ENCODE data around the gene RSRC1. TPM values are rescaled to one million over a fixed set of nuclear protein-coding genes. Genes with fewer than 3 reads are reported as not detected.
"Not testable (repeated sequence)": the region's sequence is repeated elsewhere in the genome, so short reads cannot be mapped to it uniquely, and the experiment has no call there.

Gene RSRC1
- total RNA-seq, 2 donors from 2014 or later: 38.7 to 49.6 TPM

GRCh38 chr3:158405507-158405906 is 295.6 kb downstream of the RSRC1 start:
- H3K9me3 Mint-ChIP-seq: no peaks in the 10 kb centered on the region

DNA sequence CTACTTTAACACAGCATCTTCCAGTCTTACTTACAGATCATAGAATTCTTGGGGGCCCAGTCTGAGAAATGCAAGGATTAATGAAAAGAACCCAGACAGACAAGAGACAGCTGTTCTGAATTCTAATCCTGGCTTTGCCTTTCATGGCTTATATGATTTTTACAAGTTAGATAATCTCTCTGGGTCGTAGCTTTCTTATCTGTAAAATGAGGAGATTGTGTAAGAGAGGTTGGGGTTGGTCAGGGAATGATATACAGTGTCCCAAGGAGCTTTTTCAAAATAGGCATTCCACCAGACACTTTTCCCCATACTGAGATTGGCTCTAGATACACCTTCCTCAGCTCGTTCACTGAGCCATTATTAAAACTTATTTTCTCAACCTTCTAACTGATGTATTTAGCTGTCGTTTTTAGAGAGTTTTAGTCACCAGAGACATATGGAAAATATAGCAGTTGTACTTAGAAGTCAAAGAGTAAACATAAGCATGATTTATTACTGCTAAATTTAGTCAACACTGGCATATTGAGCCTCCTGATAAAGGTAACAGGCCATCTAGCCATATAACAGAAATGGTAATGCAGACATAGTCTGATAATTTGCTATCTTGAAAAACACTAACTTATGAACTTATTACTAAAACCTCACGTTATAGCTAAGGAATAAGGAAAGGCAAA is 298.1 kb downstream of the RSRC1 start:
- no peak overlapping the region for H3K27ac Mint-ChIP-seq
- no peaks in the 10 kb centered on the region for H3K9me3 Mint-ChIP-seq
- ATAC-seq (no peak), DNase-seq (ENCODE audit: low spot score) (no peak)
- no peaks in the 10 kb centered on the region for H3K4me1 Mint-ChIP-seq (ENCODE audit: low read depth in 2 of 2)
- no peaks in the 10 kb centered on the region for H3K27me3 Mint-ChIP-seq
- peaks cover 3% of the 10 kb centered on the region for H3K36me3 Mint-ChIP-seq
- H3K4me3 Mint-ChIP-seq: no peak overlapping the region

More at GRCh38 chr3:158405507-158405906, 295.6 kb downstream of the RSRC1 start:
- Mint-ChIP-seq H3K27me3 (no peaks in the 10 kb centered on the region), H3K4me3 (no peak overlapping the region), H3K27ac (no peak overlapping the region), H3K4me1 (ENCODE audit: low read depth in 2 of 2) (no peaks in the 10 kb centered on the region), H3K36me3 (no peaks in the 10 kb centered on the region)
- ATAC-seq (no peak), DNase-seq (ENCODE audit: low spot score) (no peak)

DNA sequence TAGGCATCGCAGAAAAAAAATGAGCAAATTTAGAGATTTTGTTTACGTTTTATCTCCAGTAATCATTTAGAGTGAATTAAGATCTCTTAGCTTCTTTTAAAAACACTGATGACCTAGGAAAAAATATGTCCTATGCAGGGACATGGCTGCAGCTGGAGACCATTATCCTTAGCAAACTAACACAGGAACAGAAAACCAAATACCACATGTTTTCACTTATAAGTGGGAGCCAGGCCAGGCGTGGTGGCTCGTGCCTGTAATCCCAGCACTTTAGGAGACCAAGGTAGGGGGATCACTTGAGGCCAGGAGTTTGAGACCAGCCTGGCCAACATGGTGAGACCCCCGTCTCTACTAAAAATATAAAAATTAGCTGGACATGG is 298.6 kb downstream of the RSRC1 start:
- H3K27ac Mint-ChIP-seq; H3K36me3 Mint-ChIP-seq; H3K9me3 Mint-ChIP-seq; H3K4me1 Mint-ChIP-seq (ENCODE audit: low read depth in 2 of 2); DNase-seq (ENCODE audit: low spot score); H3K27me3 Mint-ChIP-seq; H3K4me3 Mint-ChIP-seq; ATAC-seq: not testable (repeated sequence)

- ATAC-seq: no peak
Observed at GRCh38 chr3:158418035-158418434, 308.1 kb downstream of the RSRC1 start.

DNA sequence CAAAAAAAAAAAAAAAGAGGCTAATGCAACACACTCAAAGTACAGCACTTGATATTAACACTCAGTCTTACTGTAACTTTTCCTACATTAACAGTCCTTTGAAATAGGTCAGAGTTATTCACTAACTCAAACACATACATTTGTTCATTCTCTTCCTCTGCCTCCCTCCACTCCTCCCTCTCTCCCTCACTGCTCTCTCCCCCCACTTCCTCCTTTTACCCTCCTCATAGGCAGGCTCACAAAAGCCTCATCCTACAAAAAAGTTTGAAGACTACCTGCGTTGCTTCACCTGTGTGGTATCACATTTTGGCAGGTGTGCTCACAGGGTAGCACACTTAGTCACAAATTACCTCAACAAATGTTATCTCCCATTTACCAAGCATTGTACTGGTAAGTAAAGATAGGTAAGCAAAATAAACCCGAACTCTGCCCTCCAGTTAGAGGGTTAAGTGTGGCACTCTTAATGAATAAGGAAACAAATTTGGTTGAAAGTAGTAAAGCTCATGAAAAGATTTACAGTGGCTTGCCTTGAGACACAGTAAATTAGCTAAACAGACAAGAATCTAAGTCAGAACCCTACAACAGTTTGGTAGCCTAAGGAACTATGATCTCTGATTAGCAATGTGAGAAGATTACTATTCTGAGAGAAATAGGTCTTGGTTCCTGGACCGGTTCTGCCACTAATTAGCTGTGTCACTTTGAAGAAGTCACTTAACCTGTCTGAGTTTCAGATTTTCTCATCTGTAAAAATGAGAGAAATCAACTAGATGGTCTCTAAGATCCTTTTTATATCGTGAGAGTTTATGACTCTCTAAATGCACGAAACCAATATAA is 310.1 kb downstream of the RSRC1 start:
- peaks cover 6% of the 10 kb centered on the region for H3K9me3 Mint-ChIP-seq
- H3K27me3 Mint-ChIP-seq: no peaks in the 10 kb centered on the region

More at GRCh38 chr3:158418035-158418434, 308.1 kb downstream of the RSRC1 start:
- Mint-ChIP-seq H3K9me3 (peaks cover 4% of the 10 kb centered on the region), H3K27ac (no peak overlapping the region), H3K4me3 (no peak overlapping the region), H3K36me3 (peaks cover 9% of the 10 kb centered on the region), H3K4me1 (ENCODE audit: low read depth in 2 of 2) (peaks cover 13% of the 10 kb centered on the region in 2 donors), H3K27me3 (no peaks in the 10 kb centered on the region)
- DNase-seq (ENCODE audit: low spot score): no peak

GRCh38 chr3:158420654-158421396 is 310.9 kb downstream of the RSRC1 start:
- DNase-seq (ENCODE audit: low spot score): no peak
- H3K36me3 Mint-ChIP-seq: peaks cover 10% of the 10 kb centered on the region
- no peaks in the 10 kb centered on the region for H3K27me3 Mint-ChIP-seq
- peak overlapping the region; percentile 36 to 80 for H3K27ac Mint-ChIP-seq
- peak; percentile 95 to 96 for ATAC-seq
- peaks cover 7% of the 10 kb centered on the region for H3K9me3 Mint-ChIP-seq
- peak overlapping the region; percentile 79 for H3K4me3 Mint-ChIP-seq
- H3K4me1 Mint-ChIP-seq (ENCODE audit: low read depth in 2 of 2): peaks cover 13 to 16% of the 10 kb centered on the region in 2 donors

More for the DNA sequence above, 310.1 kb downstream of the RSRC1 start:
- DNase-seq (ENCODE audit: low spot score): no peak
- ATAC-seq: no peak
- Mint-ChIP-seq H3K4me1 (ENCODE audit: low read depth in 2 of 2) (peaks cover 13 to 14% of the 10 kb centered on the region in 2 donors), H3K4me3 (peak overlapping the region; percentile 58), H3K27ac (peak overlapping the region; percentile 61 to 89), H3K36me3 (peaks cover 7% of the 10 kb centered on the region)

DNA sequence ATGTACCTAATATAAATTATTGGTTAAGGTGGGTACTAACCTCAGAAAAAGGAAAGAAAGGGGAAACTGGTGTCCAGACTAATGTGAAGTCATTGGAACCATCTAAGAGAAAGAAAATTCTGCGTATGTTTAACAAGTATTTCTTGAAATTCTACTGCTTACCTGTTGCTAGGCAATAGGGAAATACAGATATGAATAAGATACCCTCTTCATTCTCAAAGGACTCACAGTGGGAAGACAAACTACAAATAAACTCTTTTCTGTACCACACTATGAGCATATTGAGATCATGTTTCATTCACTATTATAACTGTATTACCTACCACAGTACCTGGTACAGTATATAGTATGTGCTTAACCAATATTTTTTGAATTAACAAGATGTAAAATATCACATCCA is 320.6 kb downstream of the RSRC1 start:
- no peaks in the 10 kb centered on the region for H3K9me3 Mint-ChIP-seq
- H3K4me3 Mint-ChIP-seq: no peak overlapping the region
- no peak overlapping the region for H3K27ac Mint-ChIP-seq
- H3K4me1 Mint-ChIP-seq (ENCODE audit: low read depth in 2 of 2): no peaks in the 10 kb centered on the region
- H3K27me3 Mint-ChIP-seq: no peaks in the 10 kb centered on the region
- no peak for ATAC-seq
- DNase-seq (ENCODE audit: low spot score): no peak
- H3K36me3 Mint-ChIP-seq: no peaks in the 10 kb centered on the region

GRCh38 chr3:158430968-158431367 is 321.1 kb downstream of the RSRC1 start:
- Mint-ChIP-seq H3K27ac (no peak overlapping the region), H3K36me3 (no peaks in the 10 kb centered on the region), H3K27me3 (no peaks in the 10 kb centered on the region), H3K4me3 (no peak overlapping the region), H3K9me3 (no peaks in the 10 kb centered on the region), H3K4me1 (ENCODE audit: low read depth in 2 of 2) (no peaks in the 10 kb centered on the region)
- DNase-seq (ENCODE audit: low spot score) (no peak), ATAC-seq (no peak)

DNA sequence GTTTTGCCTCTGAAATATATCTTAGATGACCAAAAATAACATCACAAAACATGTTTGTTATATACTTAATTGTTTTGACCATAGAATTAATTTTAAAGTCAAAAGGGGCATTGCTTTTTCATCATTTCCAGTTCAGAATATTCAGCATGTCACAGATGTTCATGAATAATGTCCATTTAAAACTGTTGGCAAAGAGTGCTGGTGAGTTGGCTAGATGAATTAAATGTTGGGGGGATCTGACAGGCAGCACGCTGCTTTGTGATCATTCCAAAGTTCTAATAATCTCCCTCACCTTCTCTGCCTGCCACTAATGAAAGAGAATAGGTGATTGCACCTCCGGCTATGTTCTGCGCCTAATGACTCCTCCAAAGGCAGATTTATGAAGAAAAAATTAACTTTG is 321.9 kb downstream of the RSRC1 start:
- no peak overlapping the region for H3K27ac Mint-ChIP-seq
- no peaks in the 10 kb centered on the region for H3K9me3 Mint-ChIP-seq
- H3K4me3 Mint-ChIP-seq: no peak overlapping the region
- ATAC-seq: no peak
- no peak for DNase-seq (ENCODE audit: low spot score)
- no peaks in the 10 kb centered on the region for H3K4me1 Mint-ChIP-seq (ENCODE audit: low read depth in 2 of 2)
- H3K36me3 Mint-ChIP-seq: no peaks in the 10 kb centered on the region
- H3K27me3 Mint-ChIP-seq: no peaks in the 10 kb centered on the region

- Mint-ChIP-seq H3K4me1 (ENCODE audit: low read depth in 2 of 2) (no peaks in the 10 kb centered on the region), H3K4me3 (no peak overlapping the region), H3K27ac (no peak overlapping the region), H3K27me3 (no peaks in the 10 kb centered on the region), H3K9me3 (no peaks in the 10 kb centered on the region), H3K36me3 (peaks cover 5% of the 10 kb centered on the region)
- ATAC-seq (no peak), DNase-seq (ENCODE audit: low spot score) (no peak)
Observed at GRCh38 chr3:158434412-158435038, 324.6 kb downstream of the RSRC1 start.

DNA sequence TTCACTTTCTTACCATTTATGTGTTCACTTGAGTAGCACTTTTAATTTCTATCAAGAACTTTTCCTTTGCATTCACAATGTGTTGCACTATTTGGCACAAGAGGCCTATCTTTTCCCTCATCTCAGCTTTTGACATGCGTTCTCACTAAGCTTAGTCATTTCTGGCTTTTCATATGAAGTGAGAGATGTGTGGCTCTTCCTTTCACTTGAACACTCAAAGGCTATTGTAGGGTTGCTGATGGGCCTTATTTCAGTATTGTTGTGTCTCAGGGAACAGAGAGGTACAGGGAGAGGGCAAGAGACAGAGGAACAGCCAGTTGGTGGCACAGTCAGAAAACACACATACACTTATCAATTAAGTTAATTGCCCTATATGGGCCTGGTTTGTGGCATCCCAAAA is 333.7 kb downstream of the RSRC1 start:
- Mint-ChIP-seq H3K36me3 (peaks cover 6% of the 10 kb centered on the region), H3K27ac (no peak overlapping the region), H3K9me3 (no peaks in the 10 kb centered on the region), H3K27me3 (no peaks in the 10 kb centered on the region), H3K4me1 (ENCODE audit: low read depth in 2 of 2) (peaks cover 3 to 9% of the 10 kb centered on the region in 2 donors), H3K4me3 (no peak overlapping the region)
- ATAC-seq (peak; percentile 32 to 76), DNase-seq (ENCODE audit: low spot score) (no peak)

DNA sequence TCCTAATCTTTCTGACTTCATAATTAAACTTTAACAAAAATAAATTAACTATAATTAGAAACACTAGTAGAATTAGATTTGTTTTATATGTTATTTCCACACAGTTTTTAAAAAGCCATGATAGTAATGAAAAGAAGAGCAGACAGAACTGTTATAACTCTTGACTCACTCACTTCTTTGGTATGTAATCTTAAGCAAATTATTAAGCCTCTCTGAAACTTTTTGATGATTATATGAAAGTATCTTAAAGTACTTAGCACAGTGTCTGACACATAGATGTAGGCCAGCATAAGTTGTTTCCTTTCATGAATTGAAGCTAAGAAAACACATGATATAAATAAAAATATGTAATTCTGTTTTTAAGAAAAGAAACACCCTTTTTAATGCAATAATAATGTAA is 337.5 kb downstream of the RSRC1 start:
- H3K36me3 Mint-ChIP-seq: peaks cover 6% of the 10 kb centered on the region
- H3K27me3 Mint-ChIP-seq: no peaks in the 10 kb centered on the region
- H3K4me1 Mint-ChIP-seq (ENCODE audit: low read depth in 2 of 2): peaks cover 3 to 9% of the 10 kb centered on the region in 2 donors
- no peak overlapping the region for H3K27ac Mint-ChIP-seq
- no peak overlapping the region for H3K4me3 Mint-ChIP-seq
- no peaks in the 10 kb centered on the region for H3K9me3 Mint-ChIP-seq
- no peak for ATAC-seq
- DNase-seq (ENCODE audit: low spot score): no peak

DNA sequence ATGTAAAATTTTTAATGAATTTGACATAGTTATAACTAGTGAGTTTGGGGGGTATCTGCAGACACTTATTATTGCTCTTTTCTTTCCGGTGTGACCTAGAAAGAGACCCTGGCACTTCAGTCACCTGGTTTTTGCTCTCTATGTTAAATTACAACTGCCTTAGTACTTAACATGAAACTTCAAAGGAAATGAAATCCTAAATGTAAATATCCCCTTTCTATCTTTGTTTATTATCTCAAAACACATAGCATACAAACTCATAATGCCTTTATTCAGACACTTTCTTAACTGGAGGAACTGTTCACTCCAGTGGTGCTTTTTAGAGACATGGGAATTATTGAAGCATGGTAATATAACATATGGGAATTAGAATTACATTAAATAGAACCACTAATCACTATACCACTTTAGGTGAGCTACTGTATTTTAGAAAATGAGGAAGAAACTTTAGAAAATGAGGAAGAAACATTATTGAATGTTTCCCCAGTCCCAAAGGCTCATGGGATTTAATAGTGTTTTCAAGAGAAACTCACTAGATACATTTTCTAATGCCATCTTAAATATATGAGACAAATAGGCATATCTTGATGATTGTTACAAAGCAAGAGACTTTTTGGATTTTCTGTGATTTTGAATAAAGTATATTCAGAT is 341.6 kb downstream of the RSRC1 start:
- no peaks in the 10 kb centered on the region for H3K27me3 Mint-ChIP-seq
- no peaks in the 10 kb centered on the region for H3K4me1 Mint-ChIP-seq (ENCODE audit: low read depth in 2 of 2)
- H3K27ac Mint-ChIP-seq: no peak overlapping the region
- H3K4me3 Mint-ChIP-seq: no peak overlapping the region
- H3K9me3 Mint-ChIP-seq: no peaks in the 10 kb centered on the region
- H3K36me3 Mint-ChIP-seq: no peaks in the 10 kb centered on the region
- no peak for ATAC-seq
- no peak for DNase-seq (ENCODE audit: low spot score)
